Activated naive CD8-positive, alpha-beta T cell treated with anti-CD3 and anti-CD28 coated beads, Interleukin-2, amount 10 ng/mL, durations not matched to agents 7 days and 5 days (primary cell): ENCODE results near the gene TEAD3. TPM values are rescaled to one million over a fixed set of nuclear protein-coding genes. Genes with fewer than 3 reads are reported as not detected.

ENCODE experiments used
- ATAC-seq: fragments of 150-1000 bp; cut with Tn5 transposase; one replicate; pipeline ENCODE4 v1.10.0; 2021; ENCODE audit warnings: low read depth, moderate library complexity
- POLR2A ChIA-PET: fragments of 350-600 bp; sonication (Branson Sonifier 250); formaldehyde crosslinking; loops from one replicate; lab custom pipeline; 2021; ENCODE audit warnings: antibody characterized with exemption; lab: Charles Lee
- DNase-seq: peaks from one replicate; pipeline ENCODE4 v3.0.0; 2021
- H3K27ac Mint-ChIP-seq: one replicate; pipeline ENCODE4 v1.8.0; 2022; ENCODE audit warnings: mild to moderate bottlenecking, mixed read lengths
- H3K27me3 Mint-ChIP-seq: one replicate; pipeline ENCODE4 v1.8.0; 2022; ENCODE audit warnings: mild to moderate bottlenecking, moderate library complexity, mixed read lengths
- H3K36me3 Mint-ChIP-seq: one replicate; pipeline ENCODE4 v1.8.0; 2021; ENCODE audit warnings: mild to moderate bottlenecking, mixed read lengths
- H3K4me1 Mint-ChIP-seq: one replicate; pipeline ENCODE4 v1.8.0; 2021; ENCODE audit warnings: mixed read lengths
- H3K4me3 Mint-ChIP-seq: one replicate; pipeline ENCODE4 v1.8.0; 2022; ENCODE audit warnings: mild to moderate bottlenecking, moderate library complexity, mixed read lengths
- H3K9me3 Mint-ChIP-seq: one replicate; pipeline ENCODE4 v1.8.0; 2021; ENCODE audit warnings: mixed read lengths
- total RNA-seq, 2 experiments: library from RNA; stranded (reverse); gene quantifications; one replicate each; pipeline ENCODE4 v1.2.3, GENCODE V29; 2021

Gene TEAD3
- total RNA-seq, 2 experiments from 2014 or later: 0.19 to 0.43 TPM

DNA sequence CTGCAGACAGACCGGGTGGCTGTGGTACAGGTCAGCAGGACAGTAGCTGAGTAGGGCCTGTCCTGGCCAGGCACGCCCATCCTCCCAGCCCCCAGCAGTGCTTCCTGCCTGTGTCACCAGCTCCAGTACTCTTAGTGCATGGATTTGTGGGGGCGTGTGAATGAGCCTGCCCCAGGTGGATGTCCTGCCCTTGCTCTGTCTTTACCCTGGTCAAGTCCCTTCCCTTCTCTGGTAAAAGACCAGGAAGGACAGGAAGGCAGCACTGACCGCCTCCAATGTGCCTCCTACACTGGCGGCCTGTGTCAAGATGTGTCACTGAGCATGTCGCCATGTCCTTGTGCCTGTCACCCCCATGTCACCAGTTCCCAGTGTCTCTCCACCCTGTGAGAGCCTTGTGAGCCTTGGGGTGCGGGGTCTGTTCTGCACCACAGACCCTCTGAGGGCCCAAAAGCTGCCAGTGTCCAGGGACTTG is 11.9 kb downstream of the TEAD3 start:
- Mint-ChIP-seq H3K9me3 (no peaks in the 10 kb centered on the region), H3K36me3 (no peaks in the 10 kb centered on the region), H3K4me1 (peaks cover 3% of the 10 kb centered on the region), H3K4me3 (no peak overlapping the region), H3K27ac (no peak overlapping the region), H3K27me3 (peaks cover 5% of the 10 kb centered on the region)
- DNase-seq (no peak), ATAC-seq (no peak)
- POLR2A ChIA-PET: no interaction called here

GRCh38 chr6:35483893-35484645 is 12.8 kb downstream of the TEAD3 start:
- Mint-ChIP-seq H3K9me3 (no peaks in the 10 kb centered on the region), H3K4me3 (no peak overlapping the region), H3K4me1 (peaks cover 3% of the 10 kb centered on the region), H3K36me3 (no peaks in the 10 kb centered on the region), H3K27me3 (peaks cover 5% of the 10 kb centered on the region), H3K27ac (no peak overlapping the region)
- POLR2A ChIA-PET: no interaction called here
- ATAC-seq (no peak), DNase-seq (no peak)

GRCh38 chr6:35483490-35483889 is 13.4 kb downstream of the TEAD3 start:
- H3K4me3 Mint-ChIP-seq: no peak overlapping the region
- no peak for DNase-seq
- no peak for ATAC-seq
- H3K27ac Mint-ChIP-seq: no peak overlapping the region
- H3K36me3 Mint-ChIP-seq: no peaks in the 10 kb centered on the region
- POLR2A ChIA-PET: no interaction called here
- H3K27me3 Mint-ChIP-seq: peaks cover 5% of the 10 kb centered on the region
- H3K4me1 Mint-ChIP-seq: peaks cover 3% of the 10 kb centered on the region
- H3K9me3 Mint-ChIP-seq: no peaks in the 10 kb centered on the region

DNA sequence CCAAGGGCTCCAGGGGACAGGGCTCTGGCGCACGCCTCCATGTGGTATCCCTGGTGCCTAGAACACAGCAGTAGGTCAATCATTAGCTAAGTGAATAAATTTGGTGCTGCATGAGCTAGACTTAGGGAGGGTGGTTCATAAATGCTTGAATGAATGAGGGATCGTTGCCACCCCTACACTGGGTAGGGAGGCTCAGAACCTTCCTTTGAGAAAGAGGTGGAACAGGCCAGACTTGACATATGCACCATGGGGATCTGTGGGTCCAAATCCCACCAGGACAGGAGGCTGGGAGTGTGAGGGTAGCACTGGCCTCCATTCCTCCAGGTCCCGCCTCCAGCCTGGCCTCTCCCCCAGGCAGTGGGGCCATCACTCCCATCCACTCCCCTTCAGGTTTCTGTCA is 13.8 kb downstream of the TEAD3 start:
- no peaks in the 10 kb centered on the region for H3K36me3 Mint-ChIP-seq
- H3K4me1 Mint-ChIP-seq: peaks cover 2% of the 10 kb centered on the region
- H3K9me3 Mint-ChIP-seq: no peaks in the 10 kb centered on the region
- ATAC-seq (no peak), DNase-seq (no peak)
- H3K27ac Mint-ChIP-seq: no peak overlapping the region
- no peak overlapping the region for H3K4me3 Mint-ChIP-seq
- POLR2A ChIA-PET: no interaction called here
- H3K27me3 Mint-ChIP-seq: peaks cover 5% of the 10 kb centered on the region

GRCh38 chr6:35481226-35481625 is 15.7 kb downstream of the TEAD3 start:
- Mint-ChIP-seq H3K4me1 (no peaks in the 10 kb centered on the region), H3K27me3 (peaks cover 5% of the 10 kb centered on the region), H3K27ac (no peak overlapping the region), H3K36me3 (no peaks in the 10 kb centered on the region), H3K4me3 (no peak overlapping the region), H3K9me3 (no peaks in the 10 kb centered on the region)
- ATAC-seq (no peak), DNase-seq (no peak)
- POLR2A ChIA-PET: no interaction called here

- H3K27ac Mint-ChIP-seq: no peak overlapping the region
- ATAC-seq (no peak), DNase-seq (no peak)
- H3K9me3 Mint-ChIP-seq: no peaks in the 10 kb centered on the region
- no peaks in the 10 kb centered on the region for H3K36me3 Mint-ChIP-seq
- H3K4me1 Mint-ChIP-seq: no peaks in the 10 kb centered on the region
- peaks cover 5% of the 10 kb centered on the region for H3K27me3 Mint-ChIP-seq
- POLR2A ChIA-PET: no interaction called here
- no peak overlapping the region for H3K4me3 Mint-ChIP-seq
These were observed 16.7 kb downstream of the TEAD3 start for GRCh38 chr6:35480176-35480575.

GRCh38 chr6:35478259-35478658 is 18.6 kb downstream of the TEAD3 start:
- Mint-ChIP-seq H3K9me3 (no peaks in the 10 kb centered on the region), H3K27ac (no peak overlapping the region), H3K36me3 (no peaks in the 10 kb centered on the region), H3K4me1 (no peaks in the 10 kb centered on the region), H3K27me3 (peaks cover 5% of the 10 kb centered on the region), H3K4me3 (no peak overlapping the region)
- DNase-seq (no peak), ATAC-seq (no peak)
- POLR2A ChIA-PET: interaction anchor here (1.2 kb wide), 1 partner anchor 11 kb away, joined by 4 read pairs; no protein-coding TSS in a partner anchor

GRCh38 chr6:35477551-35478179 is 19.2 kb downstream of the TEAD3 start:
- H3K4me3 Mint-ChIP-seq: no peak overlapping the region
- H3K36me3 Mint-ChIP-seq: peaks cover 1% of the 10 kb centered on the region
- POLR2A ChIA-PET: interaction anchor here (0.6 to 1.2 kb wide), 2 partner anchors 11 to 63 kb away, joined by 3 to 4 read pairs; no protein-coding TSS in a partner anchor
- H3K4me1 Mint-ChIP-seq: peaks cover 1% of the 10 kb centered on the region
- no peak overlapping the region for H3K27ac Mint-ChIP-seq
- peaks cover 5% of the 10 kb centered on the region for H3K27me3 Mint-ChIP-seq
- DNase-seq: no peak
- ATAC-seq: no peak
- no peaks in the 10 kb centered on the region for H3K9me3 Mint-ChIP-seq

- DNase-seq (no peak), ATAC-seq (no peak)
- POLR2A ChIA-PET: interaction anchor here (0.6 to 1.2 kb wide), 2 partner anchors 12 to 64 kb away, joined by 3 to 4 read pairs; no protein-coding TSS in a partner anchor
- Mint-ChIP-seq H3K9me3 (no peaks in the 10 kb centered on the region), H3K27ac (no peak overlapping the region), H3K4me1 (peaks cover 4% of the 10 kb centered on the region), H3K4me3 (no peak overlapping the region), H3K27me3 (peaks cover 5% of the 10 kb centered on the region), H3K36me3 (peaks cover 1% of the 10 kb centered on the region)
These were observed 19.9 kb downstream of the TEAD3 start for GRCh38 chr6:35477028-35477427.

GRCh38 chr6:35476004-35476403 is 20.9 kb downstream of the TEAD3 start:
- POLR2A ChIA-PET: no interaction called here
- DNase-seq (no peak), ATAC-seq (no peak)
- Mint-ChIP-seq H3K27ac (no peak overlapping the region), H3K9me3 (no peaks in the 10 kb centered on the region), H3K4me1 (peaks cover 12% of the 10 kb centered on the region), H3K4me3 (no peak overlapping the region), H3K27me3 (peaks cover 2% of the 10 kb centered on the region), H3K36me3 (peaks cover 1% of the 10 kb centered on the region)

DNA sequence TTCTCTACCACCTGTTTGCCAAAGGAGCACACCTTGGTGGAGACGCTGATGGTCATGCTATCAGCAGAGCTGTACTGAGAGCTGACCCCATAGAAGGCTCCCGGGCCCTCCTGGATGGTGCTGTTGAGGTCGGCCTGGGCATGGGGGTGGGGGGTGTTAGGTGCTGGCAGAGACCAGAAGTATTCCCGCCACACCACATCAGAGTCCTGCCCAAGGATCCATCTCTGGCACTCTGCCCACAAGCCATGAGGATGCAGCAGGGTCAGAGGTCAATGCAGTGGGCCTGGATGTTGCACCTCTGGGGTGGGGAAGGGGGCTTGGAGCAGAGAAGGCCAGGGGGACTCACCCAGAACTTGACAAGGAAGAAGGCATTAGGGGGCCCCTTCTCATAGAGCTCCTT is 21.3 kb downstream of the TEAD3 start:
- POLR2A ChIA-PET: no interaction called here
- Mint-ChIP-seq H3K27ac (no peak overlapping the region), H3K4me1 (peaks cover 15% of the 10 kb centered on the region), H3K36me3 (peaks cover 4% of the 10 kb centered on the region), H3K9me3 (no peaks in the 10 kb centered on the region), H3K27me3 (peaks cover 2% of the 10 kb centered on the region), H3K4me3 (no peak overlapping the region)
- ATAC-seq: no peak
- DNase-seq: no peak

DNA sequence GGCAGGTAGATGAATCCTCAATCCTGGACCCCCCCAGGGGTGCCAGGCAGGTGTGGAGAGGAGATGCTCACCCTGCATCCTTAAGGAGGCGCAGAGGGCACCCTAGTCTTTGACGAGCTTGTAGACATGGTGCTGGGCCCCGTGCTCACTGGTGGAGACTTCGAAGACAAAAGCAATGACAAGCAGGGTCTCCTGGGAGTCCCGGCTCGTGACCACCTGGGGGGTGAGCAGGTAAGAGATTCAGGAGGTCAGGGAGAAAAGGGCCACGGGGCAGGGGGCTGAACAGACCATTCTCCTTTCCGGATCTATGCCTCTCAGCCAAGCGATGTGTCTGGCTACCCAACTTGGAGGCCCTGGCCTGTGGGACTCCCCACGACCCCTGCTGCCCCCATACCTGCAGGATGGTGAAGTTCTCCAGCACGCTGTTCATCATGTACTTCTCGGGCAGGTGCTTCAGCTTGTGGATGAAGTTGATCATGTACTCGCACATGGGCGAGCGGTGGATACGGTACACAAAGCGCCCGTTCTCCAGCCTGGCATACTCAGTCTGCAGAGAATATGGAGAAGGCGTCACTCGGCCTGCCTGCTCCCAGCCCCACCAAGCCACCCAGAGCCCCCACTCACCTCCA is 21.8 kb downstream of the TEAD3 start:
- DNase-seq (no peak), ATAC-seq (no peak)
- Mint-ChIP-seq H3K4me1 (peaks cover 20% of the 10 kb centered on the region), H3K27me3 (no peaks in the 10 kb centered on the region), H3K9me3 (no peaks in the 10 kb centered on the region), H3K4me3 (no peak overlapping the region), H3K27ac (no peak overlapping the region), H3K36me3 (peaks cover 8% of the 10 kb centered on the region)
- POLR2A ChIA-PET: no interaction called here

GRCh38 chr6:35474131-35474941 is 22.5 kb downstream of the TEAD3 start:
- peaks cover 27% of the 10 kb centered on the region for H3K4me1 Mint-ChIP-seq
- ATAC-seq (no peak), DNase-seq (no peak)
- H3K4me3 Mint-ChIP-seq: no peak overlapping the region
- POLR2A ChIA-PET: interaction anchor here (0.6 kb wide), 1 partner anchor 10 kb away, joined by 4 read pairs; no protein-coding TSS in a partner anchor
- no peaks in the 10 kb centered on the region for H3K27me3 Mint-ChIP-seq
- H3K9me3 Mint-ChIP-seq: no peaks in the 10 kb centered on the region
- peaks cover 16% of the 10 kb centered on the region for H3K36me3 Mint-ChIP-seq
- no peak overlapping the region for H3K27ac Mint-ChIP-seq
